GM18951 (cell line): ENCODE measurements around the gene NUF2.
"Not testable (repeated sequence)": the region's sequence is repeated elsewhere in the genome, so short reads cannot be mapped to it uniquely, and the experiment has no call there.

ENCODE experiments used
- POLR2A ChIP-seq: IDR thresholded peaks from 4 replicates; pipeline ENCODE4 v1.6.1; 2011; ENCODE audit warnings: mild to moderate bottlenecking; ENCODE audit not compliant: insufficient read length, insufficient read depth; ENCODE audit errors: extremely low read depth
- in situ Hi-C: fragments of 300-500 bp; cut with MboI; formaldehyde crosslinking; loops from one replicate; pipeline ENCODE4 v1.12.0; 2022; ENCODE audit warnings: low sequenced_read_pairs, mixed read lengths, inconsistent platforms; ENCODE audit not compliant: unreplicated experiment

The NUF2 gene

GRCh38 chr1:163303561-163303960, 18.2 kb upstream of the NUF2 start:
- in situ Hi-C loops: no loop called here
- TF ChIP-seq POLR2A: no peak

- in situ Hi-C loops: no loop called here
- no peak for TF ChIP-seq POLR2A
Measured at GRCh38 chr1:163305441-163305840, 16.3 kb upstream of the NUF2 start.

GRCh38 chr1:163307479-163308171, 14.1 kb upstream of the NUF2 start:
- in situ Hi-C loops: no loop called here
- no peak for TF ChIP-seq POLR2A

GRCh38 chr1:163308811-163309210, 12.9 kb upstream of the NUF2 start:
- in situ Hi-C loops: no loop called here
- no peak for TF ChIP-seq POLR2A

DNA sequence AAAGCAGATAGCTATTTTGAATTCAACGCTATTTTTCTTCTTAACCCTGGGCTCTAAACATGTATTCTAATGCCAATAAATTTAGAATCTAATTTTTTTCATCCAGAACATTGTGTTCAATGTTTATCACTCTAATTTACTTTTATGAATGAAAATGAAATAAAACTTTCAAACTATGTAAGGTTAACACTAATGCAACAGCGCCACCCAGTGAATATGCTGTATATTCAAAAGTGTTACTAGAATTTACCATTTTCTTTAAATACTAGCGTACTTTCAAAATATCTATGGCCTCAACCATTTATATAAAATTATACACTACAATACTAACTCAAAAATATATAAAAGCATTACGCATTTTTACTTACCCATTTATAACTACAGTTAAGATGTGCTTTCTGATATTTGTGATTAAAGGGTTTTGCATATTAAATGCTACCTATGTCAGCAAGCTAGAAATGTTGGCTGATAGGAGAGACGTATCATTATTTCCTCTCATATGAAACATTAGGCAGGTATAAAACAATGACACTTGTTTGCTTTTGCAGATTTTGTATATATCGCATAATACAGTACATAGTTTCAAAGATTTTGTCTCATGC, 5.9 kb upstream of the NUF2 start:
- in situ Hi-C loops: loop anchor here (10.0 kb wide), 2 partner anchors 241 to 441 kb away; no protein-coding TSS in a partner anchor
- TF ChIP-seq POLR2A: no peak

GRCh38 chr1:163320891-163321290, 863 bp upstream of the NUF2 start:
- no peak for TF ChIP-seq POLR2A
- in situ Hi-C loops: no loop called here

DNA sequence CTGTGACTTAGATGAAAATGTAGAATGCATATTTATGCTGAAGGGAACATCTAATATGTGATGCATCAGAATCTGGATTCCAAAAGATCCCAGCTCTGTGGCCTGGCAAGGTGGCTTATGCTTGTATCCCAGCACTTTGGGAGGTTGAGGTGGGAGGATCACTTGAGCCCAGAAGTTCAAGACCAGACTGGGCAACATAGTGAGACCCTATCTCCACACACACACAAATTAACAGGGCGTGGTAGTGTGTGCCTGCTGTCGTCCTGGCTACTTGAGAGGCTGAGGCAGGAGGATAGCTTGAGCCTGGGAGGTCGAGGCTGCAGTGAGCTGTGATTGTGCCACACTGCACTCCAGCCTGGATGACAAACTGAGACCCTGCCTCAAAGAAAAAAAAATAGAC, 1.6 kb downstream of the NUF2 start:
- in situ Hi-C loops: not testable (repeated sequence)

- no peak for TF ChIP-seq POLR2A
- in situ Hi-C loops: no loop called here
Measured at GRCh38 chr1:163331116-163331515, 9.4 kb downstream of the NUF2 start.

DNA sequence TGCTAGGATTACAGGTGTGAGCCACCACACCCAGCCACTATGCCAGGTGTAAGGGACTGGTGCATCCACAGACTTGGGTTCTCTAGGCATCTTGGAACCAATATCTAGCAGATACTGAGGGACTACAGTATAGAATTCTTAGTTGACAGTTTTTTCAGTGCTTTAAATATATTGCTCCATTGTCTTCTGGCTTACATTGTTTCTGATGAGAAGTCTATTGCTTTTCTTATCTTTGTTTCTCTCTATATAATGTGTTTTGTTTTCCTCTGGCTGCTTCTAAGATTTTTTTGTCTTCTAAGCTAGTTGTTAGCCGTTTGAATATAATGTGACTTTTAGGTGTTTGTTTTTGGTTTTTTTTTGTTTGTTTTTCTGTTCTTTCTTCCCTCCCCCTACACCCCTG, 13.5 kb downstream of the NUF2 start:
- TF ChIP-seq POLR2A: no peak

GRCh38 chr1:163337631-163338030, 15.9 kb downstream of the NUF2 start:
- in situ Hi-C loops: no loop called here
- TF ChIP-seq POLR2A: no peak

More for the DNA sequence above, 13.5 kb downstream of the NUF2 start:
- in situ Hi-C loops: no loop called here

DNA sequence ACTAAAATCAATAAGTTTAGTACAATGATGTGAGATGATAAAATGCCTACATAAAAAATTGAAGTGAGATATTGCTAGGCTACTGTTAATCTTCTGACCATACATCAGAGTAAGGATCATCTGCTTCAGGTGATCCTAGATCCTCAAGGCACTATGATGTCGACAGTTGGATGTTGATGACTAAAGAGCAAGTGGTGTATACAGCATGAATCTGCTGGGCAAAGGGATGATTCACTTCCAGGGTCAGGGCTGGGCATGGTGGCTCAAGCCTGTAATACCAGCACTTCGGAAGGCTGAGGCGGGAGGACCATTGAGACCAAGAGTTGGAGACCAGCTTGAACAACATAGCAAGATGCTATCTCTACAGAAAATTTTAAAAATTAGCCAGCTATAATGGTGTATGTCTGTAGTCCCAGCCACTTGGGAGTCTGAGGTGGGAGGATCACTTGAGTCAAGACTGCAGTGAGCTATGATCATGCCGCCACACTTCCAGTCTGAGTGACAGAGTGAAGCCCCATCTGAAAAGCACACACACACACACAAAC, 24.6 kb downstream of the NUF2 start:
- TF ChIP-seq POLR2A: no peak
- in situ Hi-C loops: no loop called here

DNA sequence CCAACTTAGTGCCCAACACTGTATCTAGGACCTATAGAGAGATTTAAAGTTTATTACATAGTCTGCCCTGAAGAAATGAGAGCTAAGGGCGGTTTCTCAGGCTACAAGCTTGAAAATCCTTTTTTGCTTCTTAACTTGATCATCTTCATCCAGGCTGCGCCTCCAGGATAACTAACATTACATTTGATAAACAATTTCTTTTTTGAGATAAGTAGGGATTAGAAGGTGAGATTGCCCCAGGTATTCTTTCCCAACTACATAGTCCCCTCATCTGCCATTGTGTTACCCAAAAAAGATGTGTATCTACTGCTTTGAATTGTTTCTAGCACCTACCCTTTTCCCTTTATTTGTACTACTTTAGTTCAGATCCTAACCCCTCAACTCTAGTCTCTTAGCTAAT, 25.4 kb downstream of the NUF2 start:
- in situ Hi-C loops: no loop called here
- TF ChIP-seq POLR2A: no peak

DNA sequence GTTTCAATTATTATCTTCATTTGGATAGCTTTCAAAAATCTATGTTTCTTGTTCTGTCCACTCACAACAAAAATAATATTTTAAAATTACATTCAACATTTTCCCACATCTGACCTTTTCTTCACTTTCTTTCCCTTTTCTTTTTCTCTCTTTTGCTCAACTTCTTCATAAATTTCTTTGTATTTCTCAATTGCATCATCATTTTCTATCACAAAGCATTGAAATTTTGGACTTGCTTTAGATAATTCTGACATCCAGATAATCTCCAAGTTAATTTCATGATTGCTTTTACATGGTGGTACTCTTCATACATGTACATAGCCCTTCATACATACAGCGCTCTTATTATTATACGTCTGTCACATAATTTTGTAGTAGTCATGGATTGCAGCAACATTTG, 30.2 kb downstream of the NUF2 start:
- TF ChIP-seq POLR2A: no peak
- in situ Hi-C loops: no loop called here

DNA sequence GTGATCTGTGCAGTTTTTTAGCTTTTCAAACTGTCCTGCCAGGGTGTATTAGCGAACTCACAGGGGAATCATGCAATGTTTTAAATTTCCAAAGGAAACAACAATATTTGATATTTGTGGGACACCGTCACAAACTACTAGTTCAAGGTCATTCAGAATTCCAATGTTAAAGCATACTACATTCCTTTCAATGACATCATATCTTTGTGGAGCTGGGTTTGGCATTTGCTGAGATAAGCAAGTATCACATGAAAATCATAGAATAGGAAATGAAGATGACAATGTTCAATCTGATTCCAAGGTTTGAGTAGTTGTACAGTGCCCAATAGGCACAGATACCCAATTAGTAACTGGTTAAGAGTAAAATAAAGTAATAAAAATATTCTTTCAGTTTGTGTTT, 35.6 kb downstream of the NUF2 start:
- in situ Hi-C loops: no loop called here
- no peak for TF ChIP-seq POLR2A

GRCh38 chr1:163358172-163358571, 36.4 kb downstream of the NUF2 start:
- in situ Hi-C loops: not testable (repeated sequence)
